HG03175 (cell line): ENCODE data around the gene NLN.
"Not testable (repeated sequence)": the region's sequence is repeated elsewhere in the genome, so short reads cannot be mapped to it uniquely, and the experiment has no call there.

ENCODE experiments used
- ATAC-seq: cut with Tn5 transposase; IDR thresholded peaks from one replicate; pipeline ENCODE4 v1.9.1; 2021; ENCODE audit warnings: mild to moderate bottlenecking, moderate library complexity; ENCODE audit not compliant: unreplicated experiment

Gene NLN

DNA sequence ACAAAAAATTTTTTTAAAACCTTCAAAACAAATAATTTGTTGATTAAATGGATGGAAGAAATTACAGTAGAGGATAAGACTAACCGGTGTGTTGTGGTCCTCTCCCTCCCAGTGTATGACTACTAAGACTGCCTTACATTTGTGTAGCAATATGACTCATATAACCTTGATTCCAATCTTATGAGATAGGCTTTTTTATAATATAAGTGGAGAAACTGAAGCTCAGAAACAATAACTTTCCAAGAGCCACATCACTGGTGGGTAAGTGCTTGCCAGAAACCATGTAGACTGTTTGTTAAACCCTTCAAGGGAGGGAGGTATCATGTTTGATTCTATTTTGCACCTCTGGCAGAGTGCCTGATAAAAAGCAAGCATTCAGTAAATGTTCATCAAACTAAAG, 47.5 kb downstream of the NLN start:
- ATAC-seq: no peak

- ATAC-seq: no peak
Measured at GRCh38 chr5:65771266-65771665, 49.3 kb downstream of the NLN start.

- ATAC-seq: not testable (repeated sequence)
Measured at GRCh38 chr5:65772963-65773362, 51.0 kb downstream of the NLN start.

GRCh38 chr5:65774346-65774745, 52.3 kb downstream of the NLN start:
- no peak for ATAC-seq

- ATAC-seq: no peak
Measured at GRCh38 chr5:65775476-65775875, 53.5 kb downstream of the NLN start.

DNA sequence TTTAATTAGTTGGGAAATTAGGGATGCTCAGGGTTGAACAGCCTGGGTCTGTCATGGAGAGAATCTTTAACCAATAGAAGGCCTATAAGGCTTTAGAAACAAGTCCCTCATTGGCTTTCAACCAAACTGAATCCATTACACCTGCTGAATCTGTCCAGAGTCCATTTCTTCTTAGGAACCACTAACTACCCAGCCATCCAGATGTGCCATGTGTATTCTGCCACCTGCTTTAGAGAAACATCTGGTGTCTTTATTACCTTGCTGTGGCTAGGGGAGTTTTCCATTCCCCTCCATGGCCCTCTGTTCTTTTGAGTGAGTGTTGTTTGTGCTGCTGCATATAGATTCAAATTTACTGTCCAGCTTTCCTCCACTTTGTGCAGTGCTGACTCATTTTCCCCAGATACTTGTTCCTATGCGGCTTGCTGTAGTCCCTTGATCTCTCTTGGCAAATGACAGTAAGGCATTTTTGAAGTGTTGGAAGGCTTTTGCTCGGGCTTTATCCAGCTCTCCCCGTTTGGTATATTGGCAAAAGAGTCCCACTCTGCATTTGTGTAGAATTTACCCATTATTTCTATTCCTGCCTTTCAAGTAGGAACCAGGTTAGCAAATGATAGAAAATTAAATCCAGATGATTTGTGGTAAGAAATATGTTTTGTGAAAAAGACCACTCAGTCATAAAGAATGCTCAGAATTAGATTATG, 54.6 kb downstream of the NLN start:
- ATAC-seq: no peak

- no peak for ATAC-seq
Measured at GRCh38 chr5:65778126-65778525, 56.1 kb downstream of the NLN start.

DNA sequence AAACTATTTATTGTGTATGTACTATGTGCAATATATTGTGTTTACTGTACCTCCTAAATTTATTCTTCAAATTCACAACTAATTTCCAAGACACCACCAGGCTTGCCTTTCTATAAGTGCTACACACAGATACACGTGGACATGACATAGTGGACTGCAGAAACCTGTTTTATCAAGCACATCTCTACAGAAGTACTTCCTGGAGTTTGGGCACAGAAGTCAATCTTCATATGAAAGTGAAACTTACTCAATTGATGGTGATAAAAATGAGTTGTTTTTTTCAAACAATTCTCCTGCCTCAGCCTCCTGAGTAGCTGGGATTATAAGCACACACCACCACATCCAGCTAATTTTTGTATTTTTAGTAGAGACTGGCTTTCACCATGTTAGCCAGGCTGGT, 57.6 kb downstream of the NLN start:
- peak; percentile 84 for ATAC-seq

GRCh38 chr5:65788296-65788695, 66.3 kb downstream of the NLN start:
- not testable (repeated sequence) for ATAC-seq

DNA sequence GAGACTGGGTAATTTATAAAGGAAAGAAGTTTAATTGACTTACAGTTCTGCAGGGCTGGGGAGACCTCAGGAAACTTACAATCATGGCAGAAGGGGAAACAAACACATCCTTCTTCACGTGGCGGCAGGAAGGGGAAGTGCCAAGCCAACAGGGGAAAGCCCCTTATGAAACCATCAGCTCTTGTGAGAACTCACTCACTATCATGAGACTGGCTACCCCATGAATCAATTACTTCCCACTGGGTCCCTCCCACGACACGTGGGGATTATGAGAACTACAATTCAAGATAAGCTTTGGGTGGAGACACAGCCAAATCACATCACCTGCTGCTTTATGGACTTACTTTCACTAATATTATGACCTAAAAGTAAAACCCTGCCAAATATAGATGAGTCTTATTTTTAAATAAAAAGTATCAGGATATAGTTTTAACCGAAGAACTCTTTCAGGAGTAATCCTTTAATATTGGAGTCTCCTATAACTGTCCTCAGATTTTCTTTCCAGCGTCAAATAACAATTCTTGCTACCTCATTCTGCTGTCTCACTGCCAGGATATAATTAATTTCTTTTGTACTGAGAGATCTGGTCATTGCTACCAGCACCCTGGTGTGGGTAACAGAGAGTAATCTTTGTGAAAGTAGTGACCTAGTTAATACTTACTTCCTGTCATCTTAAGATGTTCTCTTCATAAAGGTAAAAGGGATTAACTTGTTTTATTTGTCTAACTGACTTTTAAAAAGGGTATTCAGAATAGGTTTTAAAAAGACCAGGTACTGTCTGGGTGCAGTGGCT, 68.6 kb downstream of the NLN start:
- peak; percentile 61 for ATAC-seq

- ATAC-seq: no peak
Measured at GRCh38 chr5:65791712-65792673, 70.0 kb downstream of the NLN start.

DNA sequence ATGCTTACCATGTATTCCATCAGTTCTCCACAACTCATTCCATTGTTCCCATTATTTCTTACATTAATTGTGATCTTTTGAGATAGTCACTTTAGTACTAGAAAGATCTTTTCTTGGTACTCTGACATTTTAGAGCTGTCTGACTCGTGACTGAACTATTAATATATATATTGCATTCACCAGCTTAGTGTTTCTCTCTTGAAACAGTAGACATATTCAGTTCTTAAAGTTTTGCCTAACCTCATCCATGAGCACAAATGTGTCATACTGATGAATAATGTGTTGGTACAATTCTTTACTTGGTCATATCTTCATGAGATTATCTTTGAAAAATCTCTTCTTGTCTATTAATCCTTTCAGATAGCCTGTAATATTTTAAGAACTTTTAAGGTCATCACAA, 74.3 kb downstream of the NLN start:
- no peak for ATAC-seq

DNA sequence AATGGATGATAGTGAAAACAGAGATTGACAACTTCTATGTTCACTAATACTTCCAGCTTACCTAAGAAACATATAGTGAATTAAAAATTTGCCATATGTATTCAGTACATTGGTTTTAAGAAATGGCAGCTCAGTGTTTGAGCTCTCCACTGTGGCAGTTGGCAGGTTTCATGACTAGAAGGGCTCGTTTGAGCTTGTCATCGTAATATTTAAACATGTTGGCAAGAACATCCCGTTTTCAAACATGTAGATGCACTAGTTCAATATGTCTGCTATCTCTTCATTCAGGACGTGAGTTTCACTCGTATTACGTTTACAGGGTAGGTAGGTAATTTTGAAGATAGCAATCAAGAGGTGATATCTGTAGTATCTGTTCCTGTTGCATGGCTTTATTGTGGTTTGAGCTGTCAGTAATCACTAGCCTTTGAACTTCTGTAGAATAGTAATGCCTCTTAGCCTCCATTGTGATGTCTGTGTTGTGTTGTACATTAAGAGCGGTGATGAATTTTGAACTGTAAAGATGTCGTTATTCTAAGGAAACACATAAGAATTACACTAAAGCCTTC, 74.8 kb downstream of the NLN start:
- ATAC-seq: no peak

DNA sequence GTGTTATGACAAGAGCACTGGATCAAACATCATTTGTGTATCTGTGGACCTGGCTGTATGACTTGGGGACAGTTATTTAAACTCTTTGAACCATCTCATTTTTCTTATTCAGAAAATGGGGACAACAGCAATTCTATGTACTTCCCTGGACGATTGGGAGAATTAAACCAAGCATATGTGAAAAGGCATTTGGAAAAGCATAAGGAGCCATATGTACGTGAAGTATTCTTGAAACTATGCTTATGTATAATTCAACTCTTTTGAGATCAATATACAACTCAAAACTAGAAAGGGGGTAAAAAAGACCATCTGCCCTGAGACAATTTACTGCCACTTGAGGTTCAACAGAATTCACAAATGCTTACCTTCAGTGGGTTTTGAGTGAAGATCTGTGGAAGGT, 75.5 kb downstream of the NLN start:
- no peak for ATAC-seq

- ATAC-seq: no peak
Measured at GRCh38 chr5:65799857-65800256, 77.9 kb downstream of the NLN start.

GRCh38 chr5:65800775-65801174, 78.8 kb downstream of the NLN start:
- no peak for ATAC-seq

- no peak for ATAC-seq
Measured at GRCh38 chr5:65801352-65801783, 79.4 kb downstream of the NLN start.

DNA sequence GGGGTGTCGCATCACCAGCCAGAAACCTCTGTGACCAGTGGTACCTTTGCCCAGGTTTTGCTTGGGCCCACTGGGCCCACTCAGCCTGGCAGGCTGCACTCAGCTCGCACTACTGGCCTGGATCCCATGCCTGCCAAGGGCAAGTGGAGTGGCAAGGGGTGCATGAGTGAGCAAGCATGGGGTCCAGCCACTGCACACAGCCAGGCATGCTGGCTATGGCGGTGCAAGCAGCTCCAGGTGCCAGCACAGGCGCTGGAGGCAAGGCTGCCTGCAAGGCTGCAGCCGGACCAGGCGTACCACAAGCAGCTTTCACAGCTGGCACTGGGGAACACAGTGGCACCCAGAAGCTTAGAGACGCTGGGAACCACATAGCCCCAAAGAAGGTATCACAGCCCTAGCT, 80.1 kb downstream of the NLN start:
- no peak for ATAC-seq

DNA sequence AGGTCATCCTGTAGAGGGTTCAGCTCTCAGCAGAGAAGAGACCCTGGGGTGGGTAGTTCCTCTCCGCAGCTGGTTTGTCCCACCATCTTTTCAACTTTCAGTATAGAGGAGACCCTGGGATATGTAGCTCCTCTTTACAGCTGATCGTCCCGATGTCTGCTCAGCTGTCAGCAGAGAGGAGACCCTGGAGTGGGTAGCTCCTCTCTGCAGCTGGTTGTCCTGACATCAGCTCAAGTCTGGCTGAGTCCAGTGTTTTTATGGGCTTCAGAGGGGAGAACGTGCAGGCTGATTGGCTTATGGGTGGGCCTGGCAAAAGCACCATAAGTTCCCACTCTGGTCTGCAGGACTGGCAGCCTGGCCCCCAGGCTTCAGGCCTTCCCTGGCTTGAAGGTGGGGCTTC, 80.8 kb downstream of the NLN start:
- no peak for ATAC-seq

GRCh38 chr5:65803699-65804391, 81.8 kb downstream of the NLN start:
- ATAC-seq: no peak
